GM23338 (cell line): ENCODE measurements around the gene USP48. TPM values are rescaled to one million over a fixed set of nuclear protein-coding genes. Genes with fewer than 3 reads are reported as not detected.

Experiments used
- ATAC-seq: fragments of 200-7000 bp; cut with Tn5 transposase; 3 replicates; pipeline ENCODE4 v1.9.1; 2020
- DNase-seq: peaks from one replicate; pipeline ENCODE4 v3.0.0-alpha.2; 2015; ENCODE audit warnings: low spot score
- H2AFZ ChIP-seq: fragments of 200-600 bp; sonication (generic); 2 replicates; pipeline ENCODE4 v1.8.0; 2016; ENCODE audit warnings: antibody characterized with exemption, mild to moderate bottlenecking, moderate library complexity
- H3F3A ChIP-seq: fragments of 200-600 bp; sonication (generic); replicated peaks from 2 replicates; pipeline ENCODE4 v1.8.0; 2017; ENCODE audit warnings: antibody characterized with exemption, mixed run types, low read depth
- H3K27ac ChIP-seq: fragments of 200-600 bp; sonication (generic); 2 replicates; pipeline ENCODE4 v1.6.1; 2016; ENCODE audit warnings: low read depth
- H3K27me3 ChIP-seq: fragments of 200-600 bp; sonication (generic); 2 replicates; pipeline ENCODE4 v1.8.0; 2016; ENCODE audit warnings: mild to moderate bottlenecking, mixed run types, moderate library complexity; ENCODE audit not compliant: insufficient read depth
- H3K36me3 ChIP-seq: fragments of 200-600 bp; sonication (generic); 2 replicates; pipeline ENCODE4 v1.8.0; 2016; ENCODE audit warnings: mild to moderate bottlenecking; ENCODE audit not compliant: insufficient read depth
- H3K4me1 ChIP-seq: fragments of 200-600 bp; sonication (generic); 2 replicates; pipeline ENCODE4 v1.8.0; 2016; ENCODE audit warnings: mild to moderate bottlenecking, moderate library complexity; ENCODE audit not compliant: insufficient read depth
- H3K4me2 ChIP-seq: fragments of 200-600 bp; sonication (generic); 2 replicates; pipeline ENCODE4 v1.7.1; 2017; ENCODE audit warnings: mixed run types
- H3K4me3 ChIP-seq: fragments of 200-600 bp; sonication (generic); 2 replicates; pipeline ENCODE4 v1.6.1; 2016; ENCODE audit warnings: mixed run types
- H3K79me2 ChIP-seq: fragments of 200-600 bp; sonication (generic); replicated peaks from 2 replicates; pipeline ENCODE4 v1.8.0; 2017; ENCODE audit warnings: mild to moderate bottlenecking; ENCODE audit not compliant: insufficient read depth
- H3K9me2 ChIP-seq: fragments of 200-600 bp; sonication (generic); 2 replicates; pipeline ENCODE4 v1.8.0; 2017; ENCODE audit not compliant: insufficient read depth
- H4K20me1 ChIP-seq: fragments of 200-600 bp; sonication (generic); replicated peaks from 2 replicates; pipeline ENCODE4 v1.8.0; 2017; ENCODE audit warnings: mild to moderate bottlenecking; ENCODE audit not compliant: insufficient read depth
- H3K27ac Mint-ChIP-seq: 2 replicates; pipeline ENCODE4 v1.8.0; 2020; ENCODE audit warnings: inconsistent platforms, mild to moderate bottlenecking, moderate library complexity, mixed read lengths
- H3K27me3 Mint-ChIP-seq: 3 replicates; pipeline ENCODE4 v1.8.0; 2022; ENCODE audit warnings: low read depth, mild to moderate bottlenecking, moderate library complexity, mixed read lengths, inconsistent platforms; ENCODE audit not compliant: insufficient read depth, poor library complexity
- H3K36me3 Mint-ChIP-seq: 3 replicates; pipeline ENCODE4 v1.8.0; 2021; ENCODE audit warnings: low read depth, mild to moderate bottlenecking, inconsistent platforms, moderate library complexity, mixed read lengths
- H3K4me1 Mint-ChIP-seq: 3 replicates; pipeline ENCODE4 v1.8.0; 2020; ENCODE audit warnings: mild to moderate bottlenecking, inconsistent platforms, mixed read lengths
- H3K4me3 Mint-ChIP-seq: 3 replicates; pipeline ENCODE4 v1.8.0; 2021; ENCODE audit warnings: moderate library complexity, mild to moderate bottlenecking, inconsistent platforms, mixed read lengths
- H3K9me3 Mint-ChIP-seq: 3 replicates; pipeline ENCODE4 v1.8.0; 2020; ENCODE audit warnings: moderate library complexity, mild to moderate bottlenecking, inconsistent platforms, mixed read lengths
- CREB1 ChIP-seq: fragments of 250-450 bp; sonication (Bioruptor Pico); IDR thresholded peaks from 2 replicates; pipeline ENCODE4 v1.5.0; 2020; ENCODE audit warnings: low read depth, mild to moderate bottlenecking, moderate library complexity
- EZH2 ChIP-seq: fragments of 200-600 bp; sonication (generic); IDR thresholded peaks from one replicate; pipeline ENCODE4 v1.8.0; 2017; ENCODE audit warnings: antibody characterized with exemption, mild to moderate bottlenecking, low read depth; ENCODE audit not compliant: unreplicated experiment
- JUNB ChIP-seq: IDR thresholded peaks from one replicate; pipeline ENCODE4 v1.6.1; 2016; ENCODE audit warnings: antibody characterized with exemption; ENCODE audit not compliant: unreplicated experiment
- POLR2AphosphoS5 ChIP-seq: IDR thresholded peaks from 2 replicates; pipeline ENCODE4 v1.6.1; 2016; ENCODE audit warnings: antibody characterized with exemption, low read depth
- STAT1 ChIP-seq: IDR thresholded peaks from one replicate; pipeline ENCODE4 v1.6.1; 2016; ENCODE audit warnings: antibody characterized with exemption; ENCODE audit not compliant: unreplicated experiment
- ZNF114 ChIP-seq: fragments of 250-450 bp; sonication (Bioruptor Pico); IDR thresholded peaks from 2 replicates; pipeline ENCODE4 v1.5.0; 2020; ENCODE audit warnings: mild to moderate bottlenecking, moderate library complexity
- ZNF331 ChIP-seq: fragments of 250-450 bp; sonication (Bioruptor Pico); IDR thresholded peaks from 2 replicates; pipeline ENCODE4 v1.5.0; 2020; ENCODE audit warnings: low read depth, mild to moderate bottlenecking, moderate library complexity
- polyA plus RNA-seq: library from polyadenylated mRNA; unstranded; fragments of >200 nt; fragmentation: Nextera tagmentation; extraction: Ambion mirVana; gene quantifications from 2 replicates; pipeline ENCODE4 v1.2.1, GENCODE V29; 2016
- total RNA-seq: library from RNA; depleted of rRNA; stranded (reverse); fragments of >200 nt; shearing (Covaris generic); gene quantifications from 2 replicates; pipeline ENCODE4 v1.2.3, GENCODE V29; 2014
- TF ChIP-seq, protein P1 (sequence below), 2 experiments: fragments of 200-600 bp in 1 of 2; sonication (generic) in 1 of 2; conservative IDR thresholded peaks; 2 replicates each; pipeline versions ENCODE4 v1.5.1 to v1.6.1; 2016 to 2017; ENCODE audit warnings: antibody characterized with exemption in 2 of 2, low read depth in 2 of 2, mild to moderate bottlenecking in 2 of 2, moderate library complexity in 1 of 2
- TF ChIP-seq, protein P2 (sequence below): IDR thresholded peaks from 2 replicates; pipeline ENCODE4 v1.6.1; 2016; ENCODE audit warnings: antibody characterized with exemption
- TF ChIP-seq, protein P3 (sequence below): IDR thresholded peaks from one replicate; pipeline ENCODE4 v1.6.1; 2018; ENCODE audit warnings: antibody characterized with exemption; ENCODE audit not compliant: unreplicated experiment

Gene USP48
- total and polyA plus RNA-seq, 2 experiments from 2014 or later = 85.9 to 151 TPM

DNA sequence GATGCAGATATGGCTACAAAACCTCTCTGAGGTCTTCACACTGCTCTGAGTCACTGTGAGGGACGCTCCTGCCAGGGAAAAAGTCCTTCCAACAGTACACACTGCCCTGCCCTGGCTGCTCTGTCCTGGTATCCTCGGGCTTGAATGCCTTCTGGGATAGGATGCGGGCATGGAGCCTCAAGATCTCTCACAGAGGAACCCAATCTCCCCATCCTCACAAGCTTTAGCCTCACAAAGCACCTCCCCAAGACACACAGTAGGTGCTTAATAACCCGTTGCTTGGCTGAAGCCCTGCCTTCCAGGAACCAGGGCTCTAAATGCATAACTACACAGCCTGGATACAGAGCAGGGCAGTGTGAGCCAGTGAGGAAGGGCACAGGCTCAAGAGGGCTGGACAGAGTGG, 123.0 kb downstream of the USP48 start:
- 0 out of 2 replicates have a peak, but pooled peaks cover 4% of the 10 kb centered on the region for H3F3A ChIP-seq
- no peaks in the 10 kb centered on the region for H3K9me3 Mint-ChIP-seq
- no peaks in the 10 kb centered on the region for H4K20me1 ChIP-seq
- peaks cover 12% of the 10 kb centered on the region; the same call in 2 of the 3 replicates for H3K4me1 Mint-ChIP-seq
- H3K36me3 Mint-ChIP-seq = no peaks in the 10 kb centered on the region
- no peaks in the 10 kb centered on the region; the same call in 1 of the 2 replicates for H3K4me1 ChIP-seq
- no peaks in the 10 kb centered on the region for H3K79me2 ChIP-seq
- H3K27ac ChIP-seq = no peak overlapping the region
- H3K4me2 ChIP-seq = peak overlapping the region; percentile 96
- H3K27me3 ChIP-seq = peaks cover 15% of the 10 kb centered on the region
- H3K27me3 Mint-ChIP-seq = peaks cover 22% of the 10 kb centered on the region
- peak overlapping the region; percentile 96 for H2AFZ ChIP-seq
- H3K9me2 ChIP-seq = no peaks in the 10 kb centered on the region
- H3K36me3 ChIP-seq = no peaks in the 10 kb centered on the region
- peak overlapping the region; percentile 80 for H3K4me3 ChIP-seq
- DNase-seq (no peak), ATAC-seq (no peak; the same call in 2 of the 3 replicates)
- TF ChIP-seq ZNF114 (CRISPR knock-in tag) (no peak), EZH2 (no peak), POLR2AphosphoS5 (no peak), ZNF331 (CRISPR knock-in tag) (no peak)
- TF ChIP-seq, protein P1, sequence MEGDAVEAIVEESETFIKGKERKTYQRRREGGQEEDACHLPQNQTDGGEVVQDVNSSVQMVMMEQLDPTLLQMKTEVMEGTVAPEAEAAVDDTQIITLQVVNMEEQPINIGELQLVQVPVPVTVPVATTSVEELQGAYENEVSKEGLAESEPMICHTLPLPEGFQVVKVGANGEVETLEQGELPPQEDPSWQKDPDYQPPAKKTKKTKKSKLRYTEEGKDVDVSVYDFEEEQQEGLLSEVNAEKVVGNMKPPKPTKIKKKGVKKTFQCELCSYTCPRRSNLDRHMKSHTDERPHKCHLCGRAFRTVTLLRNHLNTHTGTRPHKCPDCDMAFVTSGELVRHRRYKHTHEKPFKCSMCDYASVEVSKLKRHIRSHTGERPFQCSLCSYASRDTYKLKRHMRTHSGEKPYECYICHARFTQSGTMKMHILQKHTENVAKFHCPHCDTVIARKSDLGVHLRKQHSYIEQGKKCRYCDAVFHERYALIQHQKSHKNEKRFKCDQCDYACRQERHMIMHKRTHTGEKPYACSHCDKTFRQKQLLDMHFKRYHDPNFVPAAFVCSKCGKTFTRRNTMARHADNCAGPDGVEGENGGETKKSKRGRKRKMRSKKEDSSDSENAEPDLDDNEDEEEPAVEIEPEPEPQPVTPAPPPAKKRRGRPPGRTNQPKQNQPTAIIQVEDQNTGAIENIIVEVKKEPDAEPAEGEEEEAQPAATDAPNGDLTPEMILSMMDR (conservative IDR thresholded peaks at IDR 0.05; ENCODE audit: low read depth in 2 of 2) = no peak
- TF ChIP-seq, protein P2, sequence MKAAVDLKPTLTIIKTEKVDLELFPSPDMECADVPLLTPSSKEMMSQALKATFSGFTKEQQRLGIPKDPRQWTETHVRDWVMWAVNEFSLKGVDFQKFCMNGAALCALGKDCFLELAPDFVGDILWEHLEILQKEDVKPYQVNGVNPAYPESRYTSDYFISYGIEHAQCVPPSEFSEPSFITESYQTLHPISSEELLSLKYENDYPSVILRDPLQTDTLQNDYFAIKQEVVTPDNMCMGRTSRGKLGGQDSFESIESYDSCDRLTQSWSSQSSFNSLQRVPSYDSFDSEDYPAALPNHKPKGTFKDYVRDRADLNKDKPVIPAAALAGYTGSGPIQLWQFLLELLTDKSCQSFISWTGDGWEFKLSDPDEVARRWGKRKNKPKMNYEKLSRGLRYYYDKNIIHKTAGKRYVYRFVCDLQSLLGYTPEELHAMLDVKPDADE = no peak
- H3K4me3 Mint-ChIP-seq = peak overlapping the region; percentile 76
- H3K27ac Mint-ChIP-seq = no peak overlapping the region

DNA sequence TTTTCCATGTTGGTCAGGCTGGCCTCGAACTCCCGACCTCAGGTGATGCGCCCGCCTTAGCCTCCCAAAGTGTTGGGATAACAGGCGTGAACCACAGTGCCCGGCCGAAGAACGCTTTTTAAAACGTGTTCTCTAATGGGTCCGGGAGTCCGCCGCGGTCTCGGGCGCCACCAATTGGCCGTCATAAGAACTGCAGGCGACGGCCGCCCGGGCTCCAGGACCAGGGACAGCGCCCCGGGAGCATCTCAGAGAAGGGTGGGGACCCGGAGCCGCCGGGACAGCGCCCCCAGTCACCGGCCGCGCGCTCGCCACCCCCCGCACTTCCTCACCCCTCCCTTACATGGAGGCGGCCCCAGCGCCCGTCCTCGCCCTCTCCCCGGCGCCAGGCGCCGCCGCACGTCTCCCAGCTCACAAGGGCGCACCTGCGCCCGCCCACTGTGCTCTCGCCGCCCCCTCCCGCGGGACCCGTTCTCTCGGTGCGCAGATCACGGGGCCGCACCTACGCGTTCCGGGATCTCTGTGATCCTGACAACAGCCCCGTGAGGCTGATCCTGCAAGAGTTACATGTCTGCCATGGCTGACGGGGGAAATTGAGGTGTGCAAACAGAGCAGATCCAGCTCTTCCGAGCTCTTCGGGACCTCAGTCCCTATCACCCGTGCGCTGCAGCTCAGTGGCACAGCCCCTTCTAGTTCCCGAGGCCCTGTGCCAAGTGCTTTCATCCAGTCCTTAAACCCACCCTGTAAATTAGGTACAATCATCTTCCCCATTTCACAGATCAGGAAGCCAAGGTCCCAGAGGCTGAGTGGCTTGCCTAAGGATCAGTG, 123.6 kb downstream of the USP48 start:
- H3K4me3 ChIP-seq = peak overlapping the region; percentile 80
- H4K20me1 ChIP-seq = no peaks in the 10 kb centered on the region
- ATAC-seq (peak; percentile 85), DNase-seq (peak; percentile 85)
- Mint-ChIP-seq H3K4me1 (peaks cover 10% of the 10 kb centered on the region; the same call in 2 of the 3 replicates), H3K27ac (no peak overlapping the region), H3K36me3 (no peaks in the 10 kb centered on the region), H3K9me3 (no peaks in the 10 kb centered on the region), H3K4me3 (peak overlapping the region; percentile 76), H3K27me3 (peaks cover 25% of the 10 kb centered on the region)
- H3K79me2 ChIP-seq = no peaks in the 10 kb centered on the region
- H3K27ac ChIP-seq = no peak overlapping the region
- H2AFZ ChIP-seq = peak overlapping the region; percentile 96
- H3K36me3 ChIP-seq = no peaks in the 10 kb centered on the region
- peak overlapping the region; percentile 96 for H3K4me2 ChIP-seq
- H3F3A ChIP-seq = 0 out of 2 replicates have a peak, but pooled peaks cover 4% of the 10 kb centered on the region
- no peaks in the 10 kb centered on the region for H3K9me2 ChIP-seq
- H3K27me3 ChIP-seq = peaks cover 15% of the 10 kb centered on the region
- no peaks in the 10 kb centered on the region; the same call in 1 of the 2 replicates for H3K4me1 ChIP-seq
- TF ChIP-seq CREB1 (CRISPR knock-in tag) (peak; percentile 74), ZNF331 (CRISPR knock-in tag) (0 out of 2 replicates have a peak, but pooled peaks have one; percentile 35), JUNB (no peak), STAT1 (no peak), POLR2AphosphoS5 (no peak)
- TF ChIP-seq, protein P3, sequence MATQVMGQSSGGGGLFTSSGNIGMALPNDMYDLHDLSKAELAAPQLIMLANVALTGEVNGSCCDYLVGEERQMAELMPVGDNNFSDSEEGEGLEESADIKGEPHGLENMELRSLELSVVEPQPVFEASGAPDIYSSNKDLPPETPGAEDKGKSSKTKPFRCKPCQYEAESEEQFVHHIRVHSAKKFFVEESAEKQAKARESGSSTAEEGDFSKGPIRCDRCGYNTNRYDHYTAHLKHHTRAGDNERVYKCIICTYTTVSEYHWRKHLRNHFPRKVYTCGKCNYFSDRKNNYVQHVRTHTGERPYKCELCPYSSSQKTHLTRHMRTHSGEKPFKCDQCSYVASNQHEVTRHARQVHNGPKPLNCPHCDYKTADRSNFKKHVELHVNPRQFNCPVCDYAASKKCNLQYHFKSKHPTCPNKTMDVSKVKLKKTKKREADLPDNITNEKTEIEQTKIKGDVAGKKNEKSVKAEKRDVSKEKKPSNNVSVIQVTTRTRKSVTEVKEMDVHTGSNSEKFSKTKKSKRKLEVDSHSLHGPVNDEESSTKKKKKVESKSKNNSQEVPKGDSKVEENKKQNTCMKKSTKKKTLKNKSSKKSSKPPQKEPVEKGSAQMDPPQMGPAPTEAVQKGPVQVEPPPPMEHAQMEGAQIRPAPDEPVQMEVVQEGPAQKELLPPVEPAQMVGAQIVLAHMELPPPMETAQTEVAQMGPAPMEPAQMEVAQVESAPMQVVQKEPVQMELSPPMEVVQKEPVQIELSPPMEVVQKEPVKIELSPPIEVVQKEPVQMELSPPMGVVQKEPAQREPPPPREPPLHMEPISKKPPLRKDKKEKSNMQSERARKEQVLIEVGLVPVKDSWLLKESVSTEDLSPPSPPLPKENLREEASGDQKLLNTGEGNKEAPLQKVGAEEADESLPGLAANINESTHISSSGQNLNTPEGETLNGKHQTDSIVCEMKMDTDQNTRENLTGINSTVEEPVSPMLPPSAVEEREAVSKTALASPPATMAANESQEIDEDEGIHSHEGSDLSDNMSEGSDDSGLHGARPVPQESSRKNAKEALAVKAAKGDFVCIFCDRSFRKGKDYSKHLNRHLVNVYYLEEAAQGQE = peak; percentile 99
- TF ChIP-seq, protein P1 (conservative IDR thresholded peaks at IDR 0.05; ENCODE audit: low read depth in 2 of 2) = peak; percentile 77 to 88
